ENCODE measurements around the gene POFUT1. TPM values are rescaled to one million over a fixed set of nuclear protein-coding genes. Genes with fewer than 3 reads are reported as not detected.

Gene POFUT1
- total RNA-seq, 1 donor from 2014 or later, result 18.1 TPM

DNA sequence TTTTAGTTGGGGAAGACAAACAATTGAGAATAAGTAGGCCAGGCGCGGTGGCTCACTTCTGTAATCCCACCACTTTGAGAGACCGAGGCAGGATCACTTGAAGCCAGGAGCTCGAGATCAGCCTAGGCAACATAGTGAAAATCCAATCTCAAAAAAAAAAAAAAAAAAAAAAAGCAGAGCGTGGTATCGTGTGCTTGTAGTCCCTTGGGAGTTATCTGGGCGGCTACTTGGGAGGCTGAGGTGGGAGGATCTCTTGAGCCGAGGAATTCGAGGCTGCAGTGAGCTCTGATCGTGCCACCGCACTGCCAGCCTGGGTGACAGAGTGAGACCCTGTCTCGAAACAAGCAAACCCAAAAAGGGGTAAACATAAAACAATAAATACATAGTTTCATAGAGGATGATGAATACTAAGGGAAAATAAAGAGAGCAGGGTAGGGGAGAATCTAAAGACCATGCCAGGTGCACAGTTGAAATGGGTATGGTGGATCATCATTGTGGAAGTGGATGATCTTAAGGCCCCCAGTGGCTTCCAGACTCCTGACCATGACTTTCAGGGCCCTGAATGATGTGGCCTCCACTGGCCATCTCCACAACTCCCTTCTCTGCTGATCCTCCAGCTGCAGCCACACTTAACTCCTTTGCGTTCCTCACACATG is 947 bp downstream of the POFUT1 start:
- DNase-seq, result no peak

DNA sequence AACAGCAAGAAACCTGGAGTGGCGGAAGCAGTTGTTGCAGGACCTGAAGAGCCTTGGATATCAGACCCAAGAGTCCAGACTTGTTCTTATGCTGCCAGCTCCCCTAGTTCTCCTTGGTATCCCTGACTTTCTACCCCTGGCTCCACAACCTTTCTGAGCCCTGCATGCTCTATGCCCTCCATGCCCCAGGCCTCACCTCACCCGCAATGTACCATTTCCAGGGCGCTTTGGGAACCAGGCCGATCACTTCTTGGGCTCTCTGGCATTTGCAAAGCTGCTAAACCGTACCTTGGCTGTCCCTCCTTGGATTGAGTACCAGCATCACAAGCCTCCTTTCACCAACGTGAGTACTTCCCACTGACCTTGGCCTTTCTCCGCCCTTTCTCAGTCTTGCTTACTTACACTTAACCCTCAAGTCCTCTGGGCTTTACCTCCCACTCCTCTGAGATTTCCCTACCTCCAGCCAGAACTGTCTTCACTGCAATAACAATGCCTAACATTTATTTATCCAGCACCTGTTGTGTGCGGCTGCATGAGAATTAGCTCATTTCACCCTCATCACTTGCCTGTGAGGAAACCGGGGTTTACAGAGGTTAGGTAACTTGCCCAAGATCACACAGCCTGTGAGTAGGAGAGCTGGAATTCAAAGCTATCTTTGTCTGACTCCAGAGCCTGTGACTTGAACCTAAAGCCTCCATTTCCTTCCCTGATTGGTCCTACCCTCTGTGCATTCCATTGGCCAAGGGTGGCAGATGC is 2.3 kb downstream of the POFUT1 start:
- no peak for DNase-seq

GRCh38 chr20:32213870-32214269 is 6.2 kb downstream of the POFUT1 start:
- DNase-seq, result no peak

GRCh38 chr20:32215147-32215546 is 7.5 kb downstream of the POFUT1 start:
- no peak for DNase-seq

GRCh38 chr20:32215729-32216128 is 8.0 kb downstream of the POFUT1 start:
- DNase-seq, result no peak

- DNase-seq, result no peak
Observed at GRCh38 chr20:32216179-32217142, 8.8 kb downstream of the POFUT1 start.

GRCh38 chr20:32218156-32218900 is 10.6 kb downstream of the POFUT1 start:
- no peak for DNase-seq

DNA sequence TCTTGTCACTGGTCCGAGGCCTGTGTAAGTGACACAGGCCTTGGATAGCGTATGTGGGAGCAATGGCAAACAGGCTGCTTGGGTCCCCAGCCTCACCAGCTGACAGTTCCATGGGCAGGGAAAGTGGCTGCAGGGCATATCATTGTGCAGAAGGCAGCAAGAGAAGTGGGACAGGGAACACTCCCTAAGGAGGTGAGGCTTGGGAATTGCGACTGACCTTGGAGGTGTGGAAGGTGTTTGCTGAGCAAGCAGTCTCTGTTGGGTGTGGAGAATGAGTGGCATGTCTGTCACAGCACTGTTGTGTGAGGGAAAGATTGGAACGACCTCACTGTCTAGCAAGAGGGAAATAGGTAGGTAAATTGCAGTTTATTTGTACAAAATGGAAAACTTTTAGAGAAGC is 16.8 kb downstream of the POFUT1 start:
- DNase-seq, result no peak

GRCh38 chr20:32226391-32226790 is 18.7 kb downstream of the POFUT1 start:
- no peak for DNase-seq

DNA sequence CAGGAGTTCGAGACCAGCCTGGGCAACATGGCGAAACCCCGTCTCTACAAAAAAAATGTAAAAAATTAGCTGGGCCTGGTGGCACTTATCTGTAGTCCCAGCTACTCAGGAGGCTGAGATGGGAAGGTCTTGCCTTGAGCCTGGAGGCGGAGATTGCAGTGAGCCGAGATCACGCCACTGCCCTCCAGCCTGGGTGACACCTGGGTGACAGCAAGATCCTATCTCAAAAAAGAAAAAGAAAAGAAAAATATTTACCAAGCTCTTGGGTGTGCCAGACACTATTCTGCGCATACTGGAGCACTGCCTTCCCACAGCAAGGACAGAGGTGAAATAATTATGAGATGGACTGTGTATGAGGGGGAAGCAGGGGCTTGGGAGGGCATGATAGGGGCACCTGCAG is 19.6 kb downstream of the POFUT1 start:
- DNase-seq, result no peak

DNA sequence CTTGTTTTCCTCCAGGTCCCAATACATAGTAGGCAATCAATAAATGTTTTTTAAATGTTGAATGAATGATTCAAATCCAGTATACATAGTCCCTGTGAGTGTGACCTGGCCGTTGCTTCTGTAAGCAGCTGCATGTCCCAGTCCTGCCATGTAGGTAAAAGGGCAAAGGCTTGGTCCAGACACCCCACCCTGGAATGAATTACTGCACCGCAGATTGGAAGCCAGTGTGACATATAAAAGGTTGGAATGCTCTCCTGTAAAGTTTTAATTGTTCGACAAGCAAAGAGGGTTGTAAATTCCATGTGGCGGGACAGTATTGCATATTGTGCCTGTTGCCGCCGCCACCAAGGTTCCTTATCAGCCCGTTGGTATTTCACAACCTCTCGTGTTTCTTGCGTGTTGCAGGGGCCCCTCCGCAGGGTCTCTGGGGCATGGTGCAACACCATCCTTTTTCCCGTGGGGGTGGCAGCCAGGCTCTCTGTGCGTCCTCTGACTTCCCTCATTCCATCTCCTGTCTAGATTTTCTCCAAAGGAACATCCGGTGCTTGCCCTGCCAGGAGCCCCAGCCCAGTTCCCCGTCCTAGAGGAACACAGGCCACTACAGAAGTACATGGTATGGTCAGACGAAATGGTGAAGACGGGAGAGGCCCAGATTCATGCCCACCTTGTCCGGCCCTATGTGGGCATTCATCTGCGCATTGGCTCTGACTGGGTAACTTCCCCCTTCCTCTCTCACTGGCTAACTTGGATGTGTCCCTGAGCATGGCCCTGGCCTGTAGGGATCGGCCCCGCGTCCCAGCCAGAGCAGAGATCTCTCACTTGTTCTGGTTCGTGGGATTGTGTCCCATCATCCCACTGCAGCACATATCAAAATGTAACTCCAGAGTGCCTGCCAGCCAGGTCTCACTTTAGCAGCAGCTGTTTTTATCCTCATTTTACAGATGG is 20.3 kb downstream of the POFUT1 start:
- no peak for DNase-seq

GRCh38 chr20:32229251-32229747 is 21.6 kb downstream of the POFUT1 start:
- no peak for DNase-seq

DNA sequence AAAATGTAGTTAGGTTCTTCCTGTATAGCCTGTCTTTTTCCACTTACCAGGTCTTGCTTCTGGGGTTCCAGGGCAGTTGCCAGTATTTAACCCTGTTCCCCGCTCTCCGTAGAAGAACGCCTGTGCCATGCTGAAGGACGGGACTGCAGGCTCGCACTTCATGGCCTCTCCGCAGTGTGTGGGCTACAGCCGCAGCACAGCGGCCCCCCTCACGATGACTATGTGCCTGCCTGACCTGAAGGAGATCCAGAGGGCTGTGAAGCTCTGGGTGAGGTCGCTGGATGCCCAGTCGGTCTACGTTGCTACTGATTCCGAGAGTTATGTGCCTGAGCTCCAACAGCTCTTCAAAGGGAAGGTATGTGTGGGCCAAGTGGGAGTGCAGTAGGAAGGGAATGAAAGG is 23.0 kb downstream of the POFUT1 start:
- DNase-seq, result no peak

- no peak for DNase-seq
Observed at GRCh38 chr20:32231245-32231644, 23.6 kb downstream of the POFUT1 start.

DNA sequence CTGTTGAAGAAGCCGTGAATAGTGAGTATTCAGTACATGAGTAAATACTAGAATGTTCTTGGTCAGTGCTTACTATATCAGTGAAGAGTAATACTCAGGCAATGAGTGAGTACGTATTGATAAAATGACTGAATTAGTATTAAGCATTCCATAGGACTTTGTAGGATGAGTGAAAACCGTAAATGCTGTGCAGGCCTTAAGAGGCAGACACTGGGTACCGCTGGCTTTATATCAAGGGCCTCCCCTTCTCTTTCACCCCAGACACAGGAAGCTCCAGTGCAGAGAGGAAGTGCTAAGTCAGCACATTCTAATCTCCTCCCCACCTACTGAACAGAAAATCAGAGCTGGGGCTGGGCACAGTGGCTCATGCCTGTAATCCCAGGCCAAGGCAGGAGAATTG is 24.2 kb downstream of the POFUT1 start:
- DNase-seq, result no peak

DNA sequence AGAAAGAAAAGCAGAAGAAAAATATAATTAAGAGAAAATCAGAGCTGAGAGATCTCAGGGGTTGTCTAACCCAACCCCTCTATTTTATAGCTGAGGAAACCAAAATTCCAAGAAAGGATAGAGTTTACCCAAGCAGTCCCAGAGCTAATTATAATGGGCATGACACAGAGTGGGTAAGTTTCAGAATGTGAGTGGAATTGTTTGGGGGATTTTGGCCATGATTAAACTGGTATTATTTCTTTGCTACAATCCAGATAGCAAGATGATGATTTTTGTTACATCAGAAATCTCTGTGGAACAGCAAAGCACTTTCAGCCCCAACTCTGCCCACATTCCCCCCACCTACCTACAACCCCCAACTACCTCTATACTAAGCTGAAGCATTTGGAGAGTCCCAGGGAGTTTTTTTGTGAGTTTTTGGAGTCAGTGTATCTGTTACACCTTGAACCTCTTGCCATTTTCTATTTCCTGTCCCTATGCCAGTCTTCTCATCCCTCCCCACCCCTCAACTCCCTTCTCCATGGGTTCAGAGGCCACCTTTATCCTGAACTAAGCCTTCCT is 24.7 kb downstream of the POFUT1 start:
- DNase-seq, result no peak

DNA sequence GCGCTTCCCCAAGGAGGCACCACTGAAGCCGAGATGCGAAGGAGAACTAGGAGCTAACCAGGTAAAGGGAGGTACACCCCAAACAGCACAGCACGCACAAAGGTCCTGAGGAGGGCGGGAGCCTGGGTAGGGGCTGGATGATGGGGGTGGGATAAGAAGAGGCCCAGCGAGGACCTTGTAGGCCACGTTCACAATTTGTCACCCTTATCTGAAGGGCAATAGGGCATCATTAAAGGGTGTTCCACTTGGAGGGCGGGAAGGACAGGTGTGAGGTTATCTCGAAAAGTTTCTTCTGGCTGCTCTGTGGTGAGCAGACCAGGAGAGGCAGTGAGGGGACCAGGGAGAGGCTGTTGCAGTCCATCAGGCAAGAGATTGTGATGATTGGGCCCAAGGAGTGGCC is 25.6 kb downstream of the POFUT1 start:
- no peak for DNase-seq

DNA sequence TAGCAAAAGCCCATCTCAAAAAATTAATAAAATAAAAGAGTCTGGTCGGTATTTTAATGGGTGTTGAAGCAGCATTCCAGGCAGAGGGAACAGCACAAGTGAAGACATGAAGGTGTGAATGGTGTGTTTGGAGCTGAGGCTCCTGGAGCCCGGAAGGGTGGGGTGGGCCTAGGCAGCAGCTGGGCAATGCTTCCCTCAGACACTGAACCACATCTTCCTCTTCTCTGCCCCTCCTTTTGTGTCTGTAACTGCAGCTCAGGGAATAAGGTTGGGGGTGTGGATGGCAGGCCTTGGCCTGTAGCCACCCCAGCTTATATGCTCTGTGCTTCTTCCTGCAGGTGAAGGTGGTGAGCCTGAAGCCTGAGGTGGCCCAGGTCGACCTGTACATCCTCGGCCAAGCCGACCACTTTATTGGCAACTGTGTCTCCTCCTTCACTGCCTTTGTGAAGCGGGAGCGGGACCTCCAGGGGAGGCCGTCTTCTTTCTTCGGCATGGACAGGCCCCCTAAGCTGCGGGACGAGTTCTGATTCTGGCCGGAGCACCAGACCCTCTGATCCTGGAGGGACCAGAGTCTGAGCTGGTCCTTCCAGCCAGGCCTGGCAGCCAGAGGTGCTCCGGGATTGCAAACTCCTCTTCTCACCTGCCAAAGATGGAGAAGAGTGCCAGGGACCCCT is 26.6 kb downstream of the POFUT1 start:
- DNase-seq, result no peak

DNA sequence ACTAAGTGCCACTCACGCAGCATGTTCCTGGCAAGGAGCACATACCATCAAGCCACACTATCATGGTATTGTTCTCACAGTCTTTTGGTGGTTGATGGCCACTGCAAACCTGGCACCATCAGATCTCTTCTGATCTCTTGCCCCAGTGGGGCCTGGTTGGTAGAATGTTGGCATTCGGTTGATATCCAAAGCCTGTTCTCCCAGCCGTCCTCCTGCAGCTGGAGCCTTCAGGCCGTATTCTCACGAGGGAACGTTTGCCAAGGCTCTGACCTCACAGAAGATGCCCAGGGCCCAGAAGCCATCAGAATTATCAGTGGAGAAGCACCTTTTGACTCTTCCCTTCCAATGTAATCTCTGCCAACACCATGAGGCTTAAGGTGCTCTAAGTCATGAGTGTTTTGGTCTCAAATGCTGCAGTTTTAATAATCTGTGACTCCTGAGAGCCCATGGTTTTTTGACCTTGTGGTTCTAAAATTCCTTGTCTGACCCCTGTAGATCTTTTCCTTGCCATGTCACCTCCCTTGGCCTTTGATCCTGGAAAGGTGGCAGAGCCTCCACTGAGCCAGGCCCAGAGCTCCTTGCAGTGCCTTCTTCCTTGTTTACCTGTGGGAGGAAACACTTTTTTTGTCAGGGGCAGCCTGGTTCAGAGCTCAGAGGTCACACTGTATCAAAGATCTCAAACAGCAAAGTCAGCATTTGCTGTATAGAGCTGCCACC is 27.8 kb downstream of the POFUT1 start:
- no peak for DNase-seq
